GM04503 (cell line): ENCODE results near the gene CORO2B.
"Not testable (repeated sequence)": the region's sequence is repeated elsewhere in the genome, so short reads cannot be mapped to it uniquely, and the experiment has no call there.

Source experiments
- DNase-seq: peaks from one replicate; pipeline ENCODE4 v3.0.0-alpha.2; 2012; ENCODE audit warnings: low read depth

The CORO2B gene

DNA sequence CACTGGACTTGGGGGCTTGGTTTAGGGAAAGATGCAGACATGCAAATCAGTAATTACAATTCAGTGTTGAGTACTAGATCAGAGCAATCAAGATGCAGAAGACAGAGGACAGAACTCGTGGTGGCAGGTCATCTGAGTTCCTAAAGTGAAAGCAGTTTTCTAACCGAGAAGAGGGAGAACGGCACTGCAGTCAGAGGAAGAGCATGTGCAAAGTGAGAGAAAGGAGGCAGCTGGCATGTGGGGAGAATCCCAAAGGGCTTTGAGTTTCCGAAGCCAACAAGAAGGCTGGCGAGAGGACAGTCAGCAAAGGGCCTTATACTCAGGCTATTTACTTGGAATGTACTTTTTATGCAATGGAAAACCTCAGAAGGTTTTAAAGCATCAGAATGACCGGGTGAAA is 154.9 kb downstream of the CORO2B start:
- no peak for DNase-seq

DNA sequence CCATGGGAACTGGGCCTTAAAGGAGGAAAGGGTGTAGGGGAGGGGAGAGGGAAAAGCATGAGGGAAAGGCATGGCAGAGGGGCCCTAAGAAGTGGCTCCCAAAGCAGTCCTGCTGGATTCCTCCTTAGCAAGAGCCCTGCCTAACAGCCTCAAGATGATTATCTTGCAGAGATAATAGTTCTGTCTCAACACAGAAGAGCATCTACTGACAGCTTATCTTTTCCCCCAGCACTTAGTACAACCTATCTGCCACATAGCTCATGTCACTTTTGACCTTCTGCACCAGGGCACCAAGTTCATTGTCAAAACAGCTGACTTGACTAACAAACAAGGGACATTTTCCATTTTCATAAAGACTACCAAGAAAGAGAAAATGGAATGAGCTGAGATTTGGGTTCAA is 155.6 kb downstream of the CORO2B start:
- DNase-seq, result no peak

DNA sequence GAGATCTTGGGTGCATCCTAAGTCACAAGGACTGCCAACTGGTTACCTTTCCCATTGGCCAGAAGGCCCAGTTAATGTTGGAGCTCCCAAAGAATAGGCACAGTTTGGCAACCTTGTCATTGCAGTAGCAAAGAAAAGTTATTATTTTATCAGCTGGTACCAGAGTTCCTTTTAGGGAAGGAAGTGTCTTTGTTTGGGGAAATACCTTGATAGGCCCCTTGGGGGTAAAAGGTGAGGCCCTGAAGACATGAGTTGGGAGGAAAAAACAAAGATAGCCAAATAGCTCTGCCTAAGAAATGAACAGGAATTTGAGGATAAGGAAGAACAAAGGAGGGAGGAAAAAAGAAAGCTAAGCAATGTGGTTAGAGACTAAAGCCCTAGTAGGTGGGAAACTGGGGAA is 156.1 kb downstream of the CORO2B start:
- DNase-seq, result no peak

DNA sequence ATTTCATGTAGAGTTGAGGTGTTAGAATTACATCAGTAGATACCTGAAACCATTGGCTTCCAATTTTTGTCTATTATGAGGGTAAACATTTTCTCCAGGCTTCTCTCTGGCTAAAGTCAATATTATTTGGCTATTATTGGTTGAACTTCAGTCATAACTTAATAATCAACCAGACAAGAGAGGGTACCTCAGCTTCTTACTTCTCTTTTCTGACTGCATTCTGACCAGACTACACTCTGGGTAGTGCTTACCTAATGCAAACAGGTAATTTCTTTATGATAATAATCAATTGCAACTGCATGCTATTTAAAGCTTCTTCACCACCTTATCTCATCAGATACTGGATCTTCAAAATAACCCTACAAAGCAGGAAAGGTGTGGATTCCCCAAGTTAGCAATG is 156.8 kb downstream of the CORO2B start:
- DNase-seq, result no peak

DNA sequence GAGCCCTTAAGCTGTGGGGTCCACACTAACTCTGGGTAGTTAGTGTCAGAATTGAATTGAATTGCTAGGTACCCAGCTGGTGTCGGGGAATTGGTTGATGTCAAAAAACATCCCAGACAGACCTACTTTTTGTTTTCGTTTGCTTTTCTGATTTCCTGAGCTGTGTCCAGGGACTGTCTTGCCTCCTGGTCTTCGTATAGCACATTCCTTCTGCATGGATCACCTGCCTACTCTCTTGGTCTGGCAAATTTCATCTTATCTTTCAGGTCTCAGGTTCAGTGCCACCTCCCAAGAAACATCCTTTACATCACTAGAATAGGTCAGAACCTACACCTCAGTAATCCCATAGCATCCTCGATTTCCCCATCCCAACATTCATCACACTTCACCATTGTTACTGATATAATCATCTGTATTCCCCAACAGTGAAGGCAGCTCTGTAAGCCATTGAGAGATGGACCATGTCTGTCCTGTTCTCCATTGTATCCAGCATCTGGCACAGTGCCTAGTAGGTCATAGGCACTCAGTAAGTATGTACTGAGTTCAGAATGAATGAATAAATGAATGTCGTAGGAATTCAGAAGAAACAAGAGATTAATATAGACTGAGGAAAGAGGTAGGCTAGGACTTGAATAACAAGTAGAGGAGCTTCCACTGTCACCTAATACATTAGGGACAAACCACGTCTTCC is 160.7 kb downstream of the CORO2B start:
- no peak for DNase-seq

DNA sequence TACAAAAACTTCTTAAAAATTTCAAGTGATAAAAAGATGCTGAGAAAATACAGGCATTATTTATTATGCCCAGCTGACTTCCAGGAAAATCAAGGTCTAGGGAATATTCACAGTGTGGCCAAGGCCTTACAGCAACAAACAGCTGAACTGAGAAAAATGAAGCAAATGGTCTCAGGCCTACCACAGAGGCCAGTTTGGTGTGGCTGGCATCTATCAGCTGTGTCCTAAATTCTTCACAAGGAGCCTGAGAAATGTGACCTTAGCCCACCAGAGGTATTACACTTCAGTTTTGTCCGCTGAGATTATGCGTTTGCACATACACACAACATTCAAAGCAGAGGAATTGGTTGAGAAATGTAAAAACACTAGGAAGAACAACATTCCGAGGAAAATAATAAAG is 164.5 kb downstream of the CORO2B start:
- no peak for DNase-seq

DNA sequence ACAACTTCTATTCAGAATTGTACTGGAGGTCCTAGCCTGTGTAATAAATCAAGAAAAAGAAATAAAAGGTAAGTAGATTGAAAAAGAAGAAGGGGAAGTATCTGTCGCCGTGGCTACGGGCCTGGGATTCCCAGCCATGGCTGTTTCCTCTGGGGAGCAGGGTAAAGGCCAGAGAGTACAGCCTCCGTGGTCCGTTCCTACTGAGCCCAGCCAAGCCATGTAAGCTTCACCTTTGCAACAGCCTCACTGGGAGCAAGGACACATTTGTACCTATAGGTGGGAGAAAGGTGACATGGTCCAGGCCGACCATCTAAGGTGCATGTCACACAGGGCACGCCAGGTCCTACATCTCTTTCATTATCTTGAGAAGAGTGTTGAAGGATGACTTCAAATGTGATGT is 170.6 kb downstream of the CORO2B start:
- DNase-seq, result no peak

DNA sequence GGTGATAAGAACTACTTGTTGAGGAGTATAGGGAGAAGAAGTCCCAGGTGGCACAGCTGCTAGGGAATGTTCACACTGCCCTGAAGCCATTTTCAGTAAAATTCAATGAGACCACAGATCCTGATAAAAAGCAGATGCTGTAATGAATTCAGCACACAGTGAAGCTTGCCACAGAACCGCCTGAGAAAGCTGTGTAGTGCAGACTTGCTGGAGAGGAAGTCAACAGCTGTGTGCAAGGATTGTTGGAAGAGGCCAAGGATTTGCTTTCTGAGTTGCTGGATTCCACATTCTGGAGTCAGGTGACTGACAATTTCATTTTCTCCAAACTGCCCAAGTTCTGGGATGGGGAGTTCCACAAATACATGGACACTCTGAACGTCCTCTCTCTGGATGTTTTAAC is 171.0 kb downstream of the CORO2B start:
- DNase-seq, result no peak

DNA sequence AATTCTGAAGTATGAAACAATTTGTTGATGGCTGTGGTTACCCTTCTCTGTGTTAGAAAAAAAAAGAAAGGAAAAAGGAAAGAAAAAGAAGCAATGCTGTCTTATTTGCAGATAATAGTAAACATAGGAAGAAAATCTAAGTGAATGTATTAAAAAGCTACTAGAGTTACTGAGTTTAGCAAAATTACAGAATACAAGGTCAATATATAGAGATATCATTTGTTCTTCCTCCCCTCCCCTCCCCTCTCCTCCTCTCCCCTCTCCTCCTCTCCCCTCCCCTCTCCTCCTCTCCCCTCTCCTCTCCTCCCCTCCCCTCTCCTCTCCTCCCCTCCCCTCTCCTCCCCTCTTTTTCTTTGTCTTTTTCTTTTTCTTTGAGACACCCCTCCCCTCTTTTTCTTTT is 172.8 kb downstream of the CORO2B start:
- no peak for DNase-seq

DNA sequence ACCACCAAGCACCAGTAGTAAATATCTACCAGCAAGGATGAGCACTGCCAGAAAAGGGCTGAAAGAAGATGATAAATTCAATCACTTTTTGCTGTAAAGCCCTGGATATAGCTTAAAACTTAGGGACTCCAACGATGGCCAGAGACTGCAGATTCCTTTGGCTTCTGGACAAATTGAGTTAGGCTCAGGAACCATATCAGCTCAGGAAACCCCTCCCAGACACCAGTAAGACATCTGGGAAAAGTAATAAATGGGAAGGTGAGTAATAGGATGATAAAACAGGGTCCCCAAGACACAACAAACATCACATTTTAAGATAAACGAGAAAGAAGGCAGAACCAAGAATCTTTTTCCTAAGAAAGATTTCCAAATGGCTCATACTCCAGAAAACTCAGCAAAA is 176.9 kb downstream of the CORO2B start:
- DNase-seq, result no peak

DNA sequence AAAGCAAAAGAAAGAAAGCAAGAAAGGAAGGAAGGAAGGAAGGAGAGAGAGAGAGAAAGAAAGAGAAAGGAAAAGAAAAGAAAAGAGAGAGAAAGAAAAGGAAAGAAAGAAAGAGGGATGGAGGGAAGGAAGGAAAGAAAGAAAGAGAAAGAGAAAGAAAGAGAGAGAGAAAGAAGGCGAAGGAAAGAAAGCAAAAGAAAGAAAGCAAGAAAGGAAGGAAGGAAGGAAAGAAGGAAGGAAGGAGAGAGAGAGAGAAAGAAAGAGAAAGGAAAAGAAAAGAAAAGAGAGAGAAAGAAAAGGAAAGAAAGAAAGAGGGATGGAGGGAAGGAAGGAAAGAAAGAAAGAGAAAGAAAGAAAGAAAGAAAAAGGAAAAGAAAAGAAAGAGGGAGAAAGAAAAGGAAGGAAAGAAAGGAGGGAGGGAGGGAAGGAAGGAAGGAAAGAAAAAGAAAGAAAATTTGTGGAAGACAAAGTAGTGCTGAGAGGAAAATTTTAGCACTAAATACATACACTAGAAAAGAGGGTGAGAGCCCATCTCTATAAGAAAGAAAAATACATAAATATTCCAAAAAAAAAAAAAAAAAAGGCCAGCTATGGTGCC is 181.3 kb downstream of the CORO2B start:
- DNase-seq, result not testable (repeated sequence)

DNA sequence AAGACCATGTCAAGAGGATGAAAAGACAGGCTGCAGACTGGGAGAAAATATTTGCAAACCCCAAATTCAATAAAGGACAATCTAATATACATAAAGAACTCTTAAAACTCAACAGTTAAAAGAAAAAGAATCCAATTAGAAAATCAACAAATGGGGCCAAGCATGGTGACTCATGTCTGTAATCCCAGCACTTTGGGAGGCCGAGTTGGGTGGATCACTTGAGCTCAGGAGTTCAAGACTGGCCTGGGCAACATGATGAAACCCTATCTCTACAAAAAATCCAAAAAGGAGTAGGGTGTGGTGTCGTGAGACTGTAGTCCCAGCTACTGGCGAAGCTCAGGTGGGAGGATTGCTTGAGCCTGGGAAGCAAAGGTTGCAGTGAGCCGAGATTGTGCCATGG is 184.3 kb downstream of the CORO2B start:
- DNase-seq, result no peak

DNA sequence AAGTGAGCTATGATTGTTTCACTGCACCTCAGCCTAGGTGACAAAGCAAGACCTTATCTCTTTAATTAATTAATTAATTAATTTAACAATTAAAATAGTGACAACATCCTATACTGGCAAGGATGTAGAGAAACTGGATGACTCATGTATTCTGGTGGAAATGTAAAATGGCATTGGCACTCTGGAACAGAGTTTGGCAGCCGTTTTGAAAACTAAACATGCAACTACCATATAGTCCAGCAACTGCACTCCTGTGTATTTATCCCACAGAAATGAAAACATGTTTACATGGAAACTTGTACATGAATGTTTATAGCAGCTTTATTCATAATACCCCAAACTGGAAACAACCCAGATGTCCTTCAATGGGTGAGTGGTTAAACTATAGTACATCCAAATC is 185.3 kb downstream of the CORO2B start:
- DNase-seq, result no peak

DNA sequence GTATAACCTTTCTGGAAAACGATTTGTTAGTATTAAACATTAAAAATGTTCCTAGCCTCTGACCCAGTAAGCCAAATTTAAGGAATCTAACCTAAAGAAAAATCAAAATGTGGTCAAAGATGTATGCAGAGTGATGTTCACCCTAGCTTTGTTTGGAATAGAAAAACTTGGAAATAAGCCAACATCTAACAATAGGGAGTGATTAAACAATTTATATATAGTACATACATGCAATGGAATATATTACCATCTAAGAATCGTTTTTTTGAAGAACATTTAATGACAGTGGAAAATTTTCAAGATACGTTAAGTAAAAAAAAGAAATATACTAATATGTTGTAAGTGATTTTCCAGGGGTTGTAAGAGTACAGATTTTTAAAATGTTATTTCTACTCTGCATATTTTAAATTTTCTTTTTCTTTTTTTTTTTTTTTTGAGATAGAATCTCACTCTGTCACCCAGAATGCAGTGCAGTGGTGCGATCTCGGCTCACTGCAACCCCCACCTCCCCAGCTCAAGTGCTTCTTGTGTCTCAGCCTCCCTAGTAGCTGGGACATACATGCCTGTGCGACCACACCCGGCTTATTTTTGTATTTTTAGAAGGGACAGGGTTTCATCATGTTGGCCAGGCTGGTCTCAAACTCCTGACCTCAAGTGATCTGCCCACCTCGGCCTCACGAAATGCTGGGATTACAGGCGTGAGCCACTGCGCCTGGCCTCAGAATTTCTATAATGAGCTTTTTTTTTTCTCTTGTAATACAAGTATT is 187.0 kb downstream of the CORO2B start:
- no peak for DNase-seq

DNA sequence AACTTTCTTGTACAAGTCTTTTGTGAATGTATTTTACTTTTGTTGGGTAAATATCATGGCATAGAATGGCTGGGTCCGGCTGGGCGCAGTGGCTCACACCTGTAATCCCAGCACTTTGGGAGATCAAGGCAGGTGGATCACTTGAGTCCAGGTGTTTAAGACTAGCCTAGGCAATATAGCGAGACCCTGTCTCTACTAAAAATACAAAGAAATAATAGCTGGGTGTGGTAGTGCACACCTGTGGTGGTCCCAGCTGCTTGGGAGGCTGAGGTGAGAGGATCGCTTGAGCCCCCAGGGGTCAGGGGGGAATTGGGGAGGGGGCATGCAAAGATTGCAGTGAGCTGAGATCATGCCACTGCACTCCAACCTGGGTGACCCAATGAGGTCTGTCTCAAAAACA is 189.0 kb downstream of the CORO2B start:
- DNase-seq, result no peak

DNA sequence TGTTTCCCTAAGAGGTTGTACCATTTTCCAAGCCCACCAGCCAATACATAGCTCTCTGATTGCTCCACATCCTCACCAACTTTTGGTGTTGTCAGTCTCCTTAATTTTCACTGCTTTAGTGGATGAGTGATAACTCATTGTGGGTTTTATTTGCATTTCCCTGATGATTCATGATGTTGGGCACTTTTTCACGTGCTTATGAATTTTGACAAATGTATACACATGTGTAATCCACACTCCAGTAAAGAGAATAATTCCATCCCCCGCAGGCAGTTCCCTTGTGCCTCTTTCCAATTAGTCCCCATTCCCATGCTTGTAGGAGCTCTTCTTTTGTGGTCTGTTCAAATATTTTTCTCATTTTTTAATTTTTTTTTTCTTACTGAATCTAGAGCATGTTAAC is 189.5 kb downstream of the CORO2B start:
- no peak for DNase-seq

DNA sequence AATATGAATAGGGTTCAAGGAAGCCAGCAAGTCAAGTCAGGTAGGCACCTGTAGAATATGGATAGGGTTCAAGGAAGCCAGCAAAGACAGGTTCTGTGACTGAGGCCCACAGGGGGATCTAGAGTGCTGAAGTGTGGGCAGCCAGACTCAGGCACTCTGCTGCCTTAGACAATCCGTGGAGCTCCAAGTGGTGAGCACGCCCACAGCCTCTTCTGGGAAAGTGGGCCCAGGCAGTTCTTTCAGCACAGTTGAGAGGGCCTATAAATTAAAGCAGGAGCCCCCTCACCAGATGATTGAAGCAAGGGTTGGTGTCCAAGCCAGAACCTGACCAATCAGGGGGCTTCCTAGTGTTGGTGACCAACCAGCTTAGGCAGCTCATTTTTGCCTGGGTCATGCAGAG is 190.9 kb downstream of the CORO2B start:
- DNase-seq, result no peak

DNA sequence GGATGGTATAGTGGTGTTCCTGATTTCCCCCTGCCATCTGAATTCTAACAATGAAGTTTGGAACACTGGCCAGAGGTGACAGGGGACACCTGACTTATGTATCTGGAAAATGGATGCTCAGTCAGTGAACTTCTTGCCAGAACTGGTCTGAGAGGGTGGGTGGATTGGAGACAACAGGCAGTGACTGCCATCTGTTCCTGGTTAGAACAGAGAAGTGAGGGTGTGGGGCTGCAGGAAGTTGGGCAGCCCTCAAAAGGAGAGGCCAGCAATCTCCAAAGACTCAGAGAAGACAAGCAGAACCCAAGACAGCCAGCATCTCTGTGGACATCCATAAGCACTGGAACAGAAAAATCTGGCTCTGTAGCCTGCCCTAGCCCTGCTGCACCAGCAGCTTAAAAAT is 191.4 kb downstream of the CORO2B start:
- DNase-seq, result no peak

DNA sequence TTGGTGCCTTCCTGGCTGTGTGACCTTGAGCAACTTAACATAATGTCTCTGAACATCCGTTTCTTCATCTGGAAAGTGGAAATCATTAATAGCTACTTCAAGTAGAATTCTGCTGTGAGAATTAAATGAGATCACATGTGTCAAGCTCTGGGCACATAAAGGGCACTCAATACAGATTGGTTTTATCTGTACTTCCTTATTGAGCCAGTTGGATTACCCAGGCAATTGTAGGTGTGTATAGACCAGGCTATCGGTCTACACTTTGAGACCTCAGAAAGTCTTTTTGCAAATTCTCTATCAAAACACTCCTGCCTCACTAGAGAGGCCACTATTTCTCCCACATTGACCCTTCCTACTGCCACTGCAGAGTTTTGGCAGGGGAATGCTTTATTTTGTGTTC is 194.2 kb downstream of the CORO2B start:
- no peak for DNase-seq

DNA sequence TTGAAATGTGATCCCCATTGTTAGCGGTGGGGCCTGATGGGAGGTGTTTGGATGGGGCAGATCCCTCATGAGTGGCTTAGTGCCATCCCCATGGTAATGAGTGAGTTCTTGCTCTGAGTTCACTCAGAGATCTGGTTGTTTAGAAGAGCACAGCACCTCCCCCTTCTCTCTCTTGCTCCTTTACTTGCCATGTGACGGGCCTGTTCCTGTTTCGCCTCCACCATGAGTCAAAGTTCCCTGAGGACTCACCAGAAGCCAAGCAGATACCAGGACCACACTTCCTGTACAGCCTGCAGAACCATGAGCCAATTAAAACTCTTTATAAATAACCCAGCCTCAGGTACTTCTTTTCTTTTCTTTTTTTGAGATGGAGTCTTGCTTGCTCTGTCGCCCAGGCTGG is 195.3 kb downstream of the CORO2B start:
- DNase-seq, result no peak

DNA sequence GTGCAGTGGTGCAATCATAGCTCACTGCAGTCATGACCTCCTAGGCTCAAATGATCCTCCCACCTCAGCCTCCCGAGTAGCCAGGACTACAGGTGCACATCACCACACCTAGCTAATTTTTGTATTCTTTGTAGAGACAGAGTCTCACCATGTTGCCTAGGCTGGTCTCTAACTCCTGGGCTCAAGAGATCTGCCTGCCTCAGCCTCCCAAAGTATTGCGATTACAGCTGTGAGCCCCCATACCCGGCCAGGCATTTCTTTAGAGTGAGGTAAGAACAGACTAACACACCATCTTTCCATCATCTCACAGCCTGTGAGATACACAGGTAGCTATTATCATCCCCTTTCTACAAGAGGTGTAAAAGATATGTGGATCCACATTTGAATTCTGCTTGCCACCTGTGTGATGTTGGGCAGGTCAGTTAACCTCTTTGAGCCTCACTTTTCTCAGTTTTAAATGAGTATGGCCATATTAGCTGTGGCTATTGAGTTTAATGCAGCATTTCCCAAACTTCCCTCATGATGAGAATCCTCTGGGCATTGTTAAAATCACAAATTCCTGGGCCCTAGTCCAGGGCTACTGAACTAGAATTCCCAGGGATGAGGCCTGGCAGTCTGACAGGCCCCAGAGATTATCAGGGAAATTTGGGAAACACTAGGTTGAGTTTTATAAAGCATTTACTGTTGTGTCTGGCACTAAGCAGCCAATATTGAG is 195.9 kb downstream of the CORO2B start:
- DNase-seq, result no peak

DNA sequence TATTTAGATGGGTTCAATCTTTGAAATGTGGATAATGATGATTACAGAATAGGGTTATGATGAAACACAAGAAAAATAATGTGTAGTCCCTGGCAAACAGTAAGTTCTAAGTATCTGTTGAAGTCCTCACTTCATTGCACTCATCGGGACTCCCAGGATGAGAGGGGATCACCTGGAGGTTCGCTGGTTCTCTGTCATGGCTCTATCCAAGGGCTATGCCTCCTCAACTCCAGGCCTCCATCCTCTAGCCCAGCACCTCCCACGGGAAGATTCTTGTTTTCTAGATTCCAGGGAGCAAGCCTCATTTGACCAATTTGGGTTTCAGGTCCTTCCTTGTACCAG is 196.4 kb downstream of the CORO2B start:
- no peak for DNase-seq
